HepG2 (cell line): ENCODE data around the gene ZNRD2. TPM values are rescaled to one million over a fixed set of nuclear protein-coding genes. Genes with fewer than 3 reads are reported as not detected.

Source experiments
- E2F5 ChIP-seq: sonication (generic); formaldehyde crosslinking; conservative IDR thresholded peaks from 2 replicates; pipeline ENCODE4 v1.4.0; 2020; ENCODE audit warnings: missing genetic modification reagents
- EED ChIP-seq: sonication (generic); formaldehyde crosslinking; IDR thresholded peaks from 2 replicates; pipeline ENCODE4 v1.5.0; 2020; ENCODE audit warnings: mild to moderate bottlenecking, missing genetic modification reagents
- ELF1 ChIP-seq: sonication (generic); formaldehyde crosslinking; IDR thresholded peaks from 2 replicates; pipeline ENCODE4 v1.4.0; 2020; ENCODE audit warnings: missing genetic modification reagents
- HIC2 ChIP-seq: sonication (generic); formaldehyde crosslinking; IDR thresholded peaks from 2 replicates; pipeline ENCODE4 v1.9.0; 2022; ENCODE audit warnings: low read depth, missing genetic modification reagents
- HINFP ChIP-seq: sonication (generic); formaldehyde crosslinking; IDR thresholded peaks from 2 replicates; pipeline ENCODE4 v1.4.0; 2020; ENCODE audit warnings: low read depth, mild to moderate bottlenecking, missing genetic modification reagents
- MEF2D ChIP-seq: sonication (generic); formaldehyde crosslinking; IDR thresholded peaks from 2 replicates; pipeline ENCODE4 v1.5.1; 2020; ENCODE audit warnings: mild to moderate bottlenecking, missing genetic modification reagents
- NBN ChIP-seq: fragments of 450-650 bp; conservative IDR thresholded peaks from 2 replicates; pipeline ENCODE4 v1.6.1; 2017
- NR2F6 ChIP-seq, 2 experiments: IDR thresholded peaks; 2 replicates each; pipeline ENCODE4 v1.6.1; 2016; ENCODE audit warnings: antibody characterized with exemption in 1 of 2, mild to moderate bottlenecking in 1 of 2
- RNF2 ChIP-seq: fragments of 450-650 bp; conservative IDR thresholded peaks from 2 replicates; pipeline ENCODE4 v1.6.1; 2016; ENCODE audit warnings: low read depth
- STAT6 ChIP-seq: sonication (generic); formaldehyde crosslinking; IDR thresholded peaks from 2 replicates; pipeline ENCODE4 v1.4.0; 2020; ENCODE audit warnings: missing genetic modification reagents, mild to moderate bottlenecking, borderline replicate concordance
- THAP9 ChIP-seq: sonication (generic); formaldehyde crosslinking; IDR thresholded peaks from 2 replicates; pipeline ENCODE4; 2020; ENCODE audit warnings: missing genetic modification reagents, mild to moderate bottlenecking, borderline replicate concordance
- XRCC5 ChIP-seq: fragments of 200-400 bp; formaldehyde crosslinking; optimal IDR thresholded peaks from 2 replicates; pipeline ENCODE3; 2017; ENCODE audit warnings: mild to moderate bottlenecking, low read length
- ZNF558 ChIP-seq: sonication (generic); formaldehyde crosslinking; IDR thresholded peaks from 2 replicates; pipeline ENCODE4 v1.9.0; 2022; ENCODE audit warnings: mild to moderate bottlenecking, missing genetic modification reagents, borderline replicate concordance
- ZNF598 ChIP-seq: sonication (generic); formaldehyde crosslinking; IDR thresholded peaks from 2 replicates; pipeline ENCODE4 v1.5.1; 2020; ENCODE audit warnings: mild to moderate bottlenecking, missing genetic modification reagents, borderline replicate concordance
- ZNF616 ChIP-seq: sonication (generic); formaldehyde crosslinking; IDR thresholded peaks from 2 replicates; pipeline ENCODE4 v1.5.0; 2020; ENCODE audit warnings: low read depth, mild to moderate bottlenecking, missing genetic modification reagents
- ZNF674 ChIP-seq: sonication (generic); formaldehyde crosslinking; IDR thresholded peaks from 2 replicates; pipeline ENCODE4 v1.5.0; 2020; ENCODE audit warnings: low read depth, mild to moderate bottlenecking, missing genetic modification reagents
- ZNF704 ChIP-seq: sonication (generic); formaldehyde crosslinking; IDR thresholded peaks from 2 replicates; pipeline ENCODE4 v1.8.1; 2023; ENCODE audit warnings: mild to moderate bottlenecking, inconsistent platforms, moderate library complexity, missing genetic modification reagents, borderline replicate concordance
- ZNF777 ChIP-seq: sonication (generic); formaldehyde crosslinking; IDR thresholded peaks from 2 replicates; pipeline ENCODE4 v1.4.0; 2020; ENCODE audit warnings: missing genetic modification reagents
- ZSCAN25 ChIP-seq: sonication (generic); formaldehyde crosslinking; IDR thresholded peaks from 2 replicates; pipeline ENCODE4 v1.8.0; 2022; ENCODE audit warnings: mild to moderate bottlenecking, missing genetic modification reagents
- ZSCAN9 ChIP-seq: IDR thresholded peaks from 2 replicates; pipeline ENCODE4 v1.6.1; 2016; ENCODE audit warnings: borderline replicate concordance
- polyA plus RNA-seq, 8 experiments: library from polyadenylated mRNA; depleted of rRNA in 3 of 8; stranded (reverse) in 7 of 8; unstranded in 1 of 8; fragments of >200 nt; fragmentation: Illumina TruSeq in 4 of 8; extraction: Trizol in 4 of 8; gene quantifications; 2 replicates each; pipeline versions ENCODE4 v1.2.1 to v1.2.3, GENCODE V29; 2011 to 2016; ENCODE audit warnings: low read depth in 4 of 8, missing spikeins in 1 of 8, mixed read lengths in 1 of 8; ENCODE audit not compliant: insufficient read depth in 1 of 8
- total RNA-seq, 5 experiments: library from RNA; depleted of rRNA; stranded (reverse); fragments of >200 nt; fragmentation: Illumina TruSeq; extraction: Trizol; gene quantifications; 2 replicates each; pipeline ENCODE4 v1.2.3, GENCODE V29; 2016; ENCODE audit warnings: low read depth in 1 of 5

ZNRD2 gene
- total and polyA plus RNA-seq, 2 of the 13 experiments (the other 11 are each of a cell fraction or from before 2014, with no cell fraction given), result 29.2 to 34.0 TPM

GRCh38 chr11:65616575-65617001 is 46.3 kb downstream of the ZNRD2 start (continued):
- TF ChIP-seq HINFP (CRISPR knock-in tag) (no peak), E2F5 (no peak), EED (CRISPR knock-in tag) (no peak), ZNF674 (CRISPR knock-in tag) (no peak), ZNF558 (no peak), ELF1 (peak; percentile 13; the same call in 1 of the 2 replicates), ZNF598 (CRISPR knock-in tag) (0 out of 2 replicates have a peak, but pooled peaks have one; percentile 26), RNF2 (no peak), ZSCAN25 (CRISPR knock-in tag) (no peak), XRCC5 (no peak), NR2F6 (IDR thresholded peaks at IDR 0.05) (peak; percentile 41), NR2F6 (CRISPR knock-in tag; IDR thresholded peaks at IDR 0.05) (peak; percentile 67), MEF2D (CRISPR knock-in tag) (no peak), THAP9 (CRISPR knock-in tag) (no peak), ZSCAN9 (CRISPR knock-in tag) (no peak), NBN (no peak), ZNF704 (CRISPR knock-in tag) (no peak), ZNF777 (CRISPR knock-in tag) (no peak), STAT6 (no peak), ZNF616 (0 out of 2 replicates have a peak, but pooled peaks have one; percentile 40), HIC2 (CRISPR knock-in tag) (no peak)
